Measurements from ENCODE around the gene PNPT1. TPM values are rescaled to one million over a fixed set of nuclear protein-coding genes. Genes with fewer than 3 reads are reported as not detected.

The PNPT1 gene
- total RNA-seq, 1 experiment from 2014 or later, result 33.4 TPM

GRCh38 chr2:55609193-55609794, 84.3 kb downstream of the PNPT1 start:
- Mint-ChIP-seq H3K36me3 (ENCODE audit: insufficient read depth in 1 of 3, low read depth in 3 of 3) (peaks cover 4 to 33% (median 32%) of the 10 kb centered on the region in 3 experiments; a peak in 6 of 7 replicates), H3K27me3 (ENCODE audit: low read depth) (no peaks in the 10 kb centered on the region), H3K4me1 (no peaks in the 10 kb centered on the region), H3K4me3 (no peak overlapping the region), H3K27ac (peak overlapping the region; percentile 44 to 72 (median 53); a peak in 4 of 7 replicates), H3K9me3 (no peaks in the 10 kb centered on the region)
- Histone ChIP-seq H2BK15ac (ENCODE audit: low read depth, low read length) (no peak overlapping the region), H4K8ac (replicated peaks; ENCODE audit: insufficient read length, low read depth, low read length) (no peak overlapping the region), H3K27me3 (ENCODE audit: insufficient read depth, low read length) (no peaks in the 10 kb centered on the region), H2AK5ac (ENCODE audit: insufficient read length, low read length) (no peak overlapping the region), H4K91ac (ENCODE audit: insufficient read length, low read depth, low read length) (no peak overlapping the region), H2AFZ (ENCODE audit: low read length) (no peak overlapping the region), H3K9ac (ENCODE audit: extremely low read depth, insufficient read length, low read length) (no peak overlapping the region), H4K20me1 (ENCODE audit: control insufficient read depth, insufficient read depth, insufficient read length) (no peaks in the 10 kb centered on the region), H2BK120ac (ENCODE audit: low read depth, low read length, poor library complexity, severe bottlenecking) (no peak overlapping the region), H3K79me1 (ENCODE audit: insufficient read depth, low read depth, low read length, poor library complexity, severe bottlenecking) (no peaks in the 10 kb centered on the region), H3K9me3 (ENCODE audit: control insufficient read depth, low read depth, low read length) (no peaks in the 10 kb centered on the region), H3K14ac (ENCODE audit: insufficient read depth, low read length) (no peak overlapping the region), H3K27ac (ENCODE audit: insufficient read length, low read depth, low read length) (no peak overlapping the region), H2BK5ac (ENCODE audit: insufficient read length, low read length) (no peak overlapping the region), H2BK20ac (ENCODE audit: low read depth, low read length, poor library complexity, severe bottlenecking) (no peak overlapping the region), H3K23ac (ENCODE audit: insufficient read length, low read depth, low read length) (no peak overlapping the region), H3K79me2 (ENCODE audit: insufficient read depth, low read length) (no peaks in the 10 kb centered on the region; the same call in 1 of the 2 replicates), H3T11ph (ENCODE audit: low read length) (no peak overlapping the region), H3K4me1 (ENCODE audit: insufficient read depth, low read length) (no peaks in the 10 kb centered on the region), H3K23me2 (ENCODE audit: insufficient read length, low read depth, low read length, poor library complexity, severe bottlenecking) (no peaks in the 10 kb centered on the region), H3K18ac (ENCODE audit: insufficient read length, low read depth, low read length) (no peak overlapping the region), H3K4ac (ENCODE audit: low read depth, low read length) (no peak overlapping the region), H3K4me2 (ENCODE audit: insufficient read depth, insufficient read length, low read length) (no peak overlapping the region), H2BK12ac (ENCODE audit: insufficient read length, low read depth, low read length) (no peak overlapping the region), H4K5ac (ENCODE audit: insufficient read length, low read depth, low read length) (no peak overlapping the region), H3K56ac (ENCODE audit: insufficient read length, low read depth, low read length) (no peak overlapping the region)
- WGBS (ENCODE audit: extremely low coverage, insufficient read length, low lambda C conversion rate), result no CpG with 5 or more reads among the region's 8 CpGs
- no peak for DNase-seq
- TF ChIP-seq, protein P1, sequence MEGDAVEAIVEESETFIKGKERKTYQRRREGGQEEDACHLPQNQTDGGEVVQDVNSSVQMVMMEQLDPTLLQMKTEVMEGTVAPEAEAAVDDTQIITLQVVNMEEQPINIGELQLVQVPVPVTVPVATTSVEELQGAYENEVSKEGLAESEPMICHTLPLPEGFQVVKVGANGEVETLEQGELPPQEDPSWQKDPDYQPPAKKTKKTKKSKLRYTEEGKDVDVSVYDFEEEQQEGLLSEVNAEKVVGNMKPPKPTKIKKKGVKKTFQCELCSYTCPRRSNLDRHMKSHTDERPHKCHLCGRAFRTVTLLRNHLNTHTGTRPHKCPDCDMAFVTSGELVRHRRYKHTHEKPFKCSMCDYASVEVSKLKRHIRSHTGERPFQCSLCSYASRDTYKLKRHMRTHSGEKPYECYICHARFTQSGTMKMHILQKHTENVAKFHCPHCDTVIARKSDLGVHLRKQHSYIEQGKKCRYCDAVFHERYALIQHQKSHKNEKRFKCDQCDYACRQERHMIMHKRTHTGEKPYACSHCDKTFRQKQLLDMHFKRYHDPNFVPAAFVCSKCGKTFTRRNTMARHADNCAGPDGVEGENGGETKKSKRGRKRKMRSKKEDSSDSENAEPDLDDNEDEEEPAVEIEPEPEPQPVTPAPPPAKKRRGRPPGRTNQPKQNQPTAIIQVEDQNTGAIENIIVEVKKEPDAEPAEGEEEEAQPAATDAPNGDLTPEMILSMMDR (conservative IDR thresholded peaks at IDR 0.05), result no peak

Data from H9 (cell line).